ENCODE data around the gene KIF2A. TPM values are rescaled to one million over a fixed set of nuclear protein-coding genes. Genes with fewer than 3 reads are reported as not detected.

Gene KIF2A
- total RNA-seq, 1 donor from 2014 or later, result 67.0 TPM

DNA sequence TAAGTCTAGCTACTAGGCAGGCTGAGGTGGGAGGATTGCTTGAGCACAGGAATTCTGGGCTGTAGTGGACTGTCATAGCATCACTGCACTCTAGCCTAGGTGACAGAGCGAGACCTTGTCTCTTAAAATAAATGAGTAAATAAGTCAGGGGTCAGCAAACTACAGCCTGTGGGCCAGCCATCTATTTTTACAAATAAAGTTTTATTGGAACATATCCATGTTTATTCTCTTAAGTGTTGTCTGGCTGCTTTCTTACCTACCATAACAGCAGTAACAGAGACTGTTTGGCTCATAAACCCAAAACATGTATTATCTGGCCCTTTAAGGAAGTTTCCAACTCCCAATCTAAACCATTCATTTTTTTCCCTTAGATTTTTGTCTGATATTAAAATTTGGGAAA is 68.1 kb downstream of the KIF2A start:
- DNase-seq (ENCODE audit: low read depth in 2 of 2), result no peak

DNA sequence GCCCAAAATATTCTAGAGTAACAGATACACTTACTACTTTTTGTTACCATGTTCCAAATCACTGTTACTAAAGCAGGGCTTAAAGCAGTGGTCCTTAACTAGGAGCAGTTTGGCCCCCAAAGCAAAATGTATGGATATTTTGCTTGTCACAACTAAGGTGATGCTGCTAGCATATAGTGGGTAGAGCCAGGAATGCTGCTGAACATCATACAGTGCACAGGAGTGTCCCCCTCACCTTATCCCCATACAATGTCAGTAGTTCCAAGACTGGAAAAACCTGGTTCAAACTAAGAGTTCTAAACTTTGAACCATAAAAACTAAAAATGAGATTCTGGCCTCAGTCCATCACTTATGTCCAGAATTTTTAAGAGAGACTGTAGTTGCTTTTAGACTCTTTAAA is 69.6 kb downstream of the KIF2A start:
- DNase-seq (ENCODE audit: low read depth in 2 of 2), result no peak

DNA sequence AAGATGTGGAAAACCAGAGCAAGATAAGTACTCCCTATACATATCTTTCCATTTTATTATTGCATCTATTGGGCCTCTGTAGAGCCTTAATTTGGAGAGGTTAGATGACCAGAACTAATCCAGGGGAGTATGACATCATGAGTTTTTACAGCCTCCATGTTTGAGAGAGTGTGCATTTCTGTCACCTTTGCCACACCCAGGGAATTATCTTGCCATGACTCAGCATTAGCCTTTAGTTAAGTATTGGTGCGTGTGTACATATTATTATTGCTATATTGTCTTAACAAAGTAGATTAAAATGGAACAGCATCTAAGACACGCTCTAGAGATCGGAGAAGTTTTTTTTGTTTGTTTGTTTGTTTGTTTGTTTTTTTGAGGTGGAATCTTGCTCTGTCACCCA is 70.1 kb downstream of the KIF2A start:
- DNase-seq (ENCODE audit: low read depth in 2 of 2), result no peak

DNA sequence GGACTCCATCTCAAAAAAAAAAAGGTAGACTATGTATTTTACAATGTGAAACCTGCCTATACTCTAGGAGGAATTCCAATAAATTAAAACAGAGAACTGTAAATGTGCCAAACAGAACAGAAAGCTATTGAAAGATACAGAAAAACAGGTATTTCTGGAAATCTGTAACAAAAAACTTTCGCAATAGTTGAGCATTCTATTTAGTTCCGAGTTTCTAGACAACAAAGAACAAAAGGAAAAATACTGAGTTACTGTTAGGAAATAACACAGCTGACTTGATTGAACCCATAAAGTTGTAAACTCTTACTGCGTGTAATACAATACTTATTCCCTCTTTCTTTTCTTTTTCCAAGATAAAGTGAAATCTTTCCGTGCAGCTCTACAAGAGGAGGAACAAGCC is 79.1 kb downstream of the KIF2A start:
- peak in 1 of 2 donors; percentile 27 for DNase-seq (ENCODE audit: low read depth in 2 of 2)

DNA sequence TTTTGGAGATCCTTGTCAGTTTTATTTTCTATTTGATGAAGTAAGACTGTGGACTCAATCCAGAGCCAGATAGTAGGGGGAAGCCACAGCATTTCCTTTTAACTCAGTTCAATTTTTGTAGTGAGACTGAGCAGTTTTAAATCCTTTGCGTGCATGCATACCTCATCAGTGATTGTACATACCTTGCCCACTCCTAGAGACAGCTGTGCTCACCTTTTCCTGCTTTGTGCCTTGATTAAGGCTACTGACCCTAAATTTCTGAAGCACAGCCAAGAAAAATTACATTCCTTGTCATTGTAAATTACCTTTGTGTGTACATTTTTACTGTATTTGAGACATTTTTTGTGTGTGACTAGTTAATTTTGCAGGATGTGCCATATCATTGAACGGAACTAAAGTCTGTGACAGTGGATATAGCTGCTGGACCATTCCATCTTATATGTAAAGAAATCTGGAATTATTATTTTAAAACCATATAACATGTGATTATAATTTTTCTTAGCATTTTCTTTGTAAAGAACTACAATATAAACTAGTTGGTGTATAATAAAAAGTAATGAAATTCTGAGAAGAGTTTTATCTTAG is 79.9 kb downstream of the KIF2A start:
- DNase-seq (ENCODE audit: low read depth in 2 of 2), result peak in 1 of 2 donors; percentile 32

DNA sequence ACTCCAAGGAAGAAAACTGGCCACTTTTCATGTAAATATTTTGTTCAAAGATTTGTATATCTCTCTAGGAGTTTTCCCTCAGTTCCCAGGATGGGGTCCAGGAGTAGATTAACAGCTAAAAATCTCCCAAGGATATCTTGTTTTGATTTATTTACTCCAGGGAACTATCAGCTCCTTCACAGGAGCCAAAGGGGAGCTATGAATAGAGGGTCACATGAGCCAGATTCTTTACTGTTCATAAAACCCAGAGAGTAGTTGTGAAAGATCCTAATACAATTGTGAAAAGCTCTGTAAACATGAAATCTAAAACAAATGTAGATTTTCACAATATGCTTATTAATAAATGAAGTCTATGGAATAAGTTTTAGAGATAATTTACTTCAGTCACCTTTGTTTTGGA is 80.8 kb downstream of the KIF2A start:
- no peak for DNase-seq (ENCODE audit: low read depth in 2 of 2)

DNA sequence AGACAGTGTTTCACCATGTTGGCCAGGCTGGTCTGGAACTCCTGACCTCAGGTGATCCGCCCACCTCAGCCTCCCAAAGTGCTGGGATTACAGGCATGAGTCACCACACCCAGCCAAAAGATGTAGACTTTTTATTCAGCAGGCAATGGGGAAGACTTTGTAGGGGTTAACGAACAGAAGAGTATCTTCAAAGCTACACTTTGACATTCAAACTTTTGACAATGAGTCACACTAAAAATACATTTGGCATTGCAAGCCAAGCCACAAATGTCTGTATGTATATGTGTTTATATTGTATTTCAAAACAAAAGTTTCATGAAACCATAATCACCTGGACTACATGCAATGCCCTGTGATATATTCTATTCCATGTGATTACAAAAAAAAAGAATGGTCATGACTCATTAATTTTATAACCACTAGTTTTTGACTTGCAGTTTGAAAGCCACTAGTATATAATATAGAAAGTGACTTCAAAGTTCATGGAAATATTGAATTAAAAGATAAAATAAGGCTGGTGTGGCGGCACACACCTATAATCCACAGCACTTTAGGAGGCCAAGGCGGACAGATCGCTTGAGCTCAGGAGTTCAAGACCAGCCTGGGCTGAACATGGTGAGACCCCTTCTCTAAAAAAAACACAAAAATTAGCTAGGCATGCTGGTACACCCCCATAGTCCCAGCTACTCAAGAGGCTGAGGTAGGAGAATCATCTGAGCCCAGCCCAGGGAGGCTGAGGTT is 89.4 kb downstream of the KIF2A start:
- no peak for DNase-seq (ENCODE audit: low read depth in 2 of 2)

DNA sequence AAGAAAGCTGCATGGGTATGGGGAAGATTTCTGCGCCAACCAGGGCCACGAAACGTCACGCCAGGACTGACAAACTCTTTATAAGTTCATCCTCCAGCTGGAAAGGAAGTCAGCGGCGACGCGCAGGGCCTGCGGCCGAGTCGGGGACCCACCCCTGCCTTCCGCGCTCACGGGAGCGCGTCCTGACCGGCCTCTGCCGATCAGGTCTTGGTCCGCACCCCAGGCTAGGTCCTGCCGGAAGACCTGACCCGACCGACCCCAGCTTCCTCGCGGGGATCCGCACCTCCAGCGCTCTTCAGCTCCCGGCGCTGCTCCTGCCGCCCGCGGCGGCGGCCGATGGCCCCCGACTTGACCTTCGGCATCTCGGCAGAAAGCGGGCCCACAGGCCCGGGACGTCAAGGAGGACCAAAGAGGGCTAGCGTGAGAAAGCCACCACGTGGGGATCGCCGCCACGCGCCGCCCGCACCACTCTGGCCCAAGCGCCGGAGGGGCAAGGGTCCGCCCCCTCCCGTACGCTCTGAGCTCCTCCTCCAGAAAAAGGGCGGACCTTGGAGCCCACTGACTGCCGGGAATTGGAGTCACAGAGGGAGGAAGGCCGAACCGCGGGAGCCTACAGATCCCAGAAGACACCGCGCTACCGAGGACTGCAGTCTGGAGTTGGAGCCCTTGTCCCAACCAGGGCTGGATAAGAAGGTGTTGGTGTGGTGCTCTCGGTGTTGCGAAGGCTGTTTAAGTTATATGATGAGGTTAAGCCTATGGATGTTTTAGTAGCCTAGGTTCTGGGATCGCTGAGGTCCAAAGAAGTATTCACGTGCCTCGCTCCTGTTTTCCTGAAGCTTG is 97.6 kb downstream of the KIF2A start, which contains the start of gene DIMT1:
DIMT1 (minus strand) TSS at position 495 of the 840 bp plus-strand sequence; CDS start at position 362, 133 bp downstream.
- DNase-seq (ENCODE audit: low read depth in 2 of 2), result peak; percentile 95 to 98

DNA sequence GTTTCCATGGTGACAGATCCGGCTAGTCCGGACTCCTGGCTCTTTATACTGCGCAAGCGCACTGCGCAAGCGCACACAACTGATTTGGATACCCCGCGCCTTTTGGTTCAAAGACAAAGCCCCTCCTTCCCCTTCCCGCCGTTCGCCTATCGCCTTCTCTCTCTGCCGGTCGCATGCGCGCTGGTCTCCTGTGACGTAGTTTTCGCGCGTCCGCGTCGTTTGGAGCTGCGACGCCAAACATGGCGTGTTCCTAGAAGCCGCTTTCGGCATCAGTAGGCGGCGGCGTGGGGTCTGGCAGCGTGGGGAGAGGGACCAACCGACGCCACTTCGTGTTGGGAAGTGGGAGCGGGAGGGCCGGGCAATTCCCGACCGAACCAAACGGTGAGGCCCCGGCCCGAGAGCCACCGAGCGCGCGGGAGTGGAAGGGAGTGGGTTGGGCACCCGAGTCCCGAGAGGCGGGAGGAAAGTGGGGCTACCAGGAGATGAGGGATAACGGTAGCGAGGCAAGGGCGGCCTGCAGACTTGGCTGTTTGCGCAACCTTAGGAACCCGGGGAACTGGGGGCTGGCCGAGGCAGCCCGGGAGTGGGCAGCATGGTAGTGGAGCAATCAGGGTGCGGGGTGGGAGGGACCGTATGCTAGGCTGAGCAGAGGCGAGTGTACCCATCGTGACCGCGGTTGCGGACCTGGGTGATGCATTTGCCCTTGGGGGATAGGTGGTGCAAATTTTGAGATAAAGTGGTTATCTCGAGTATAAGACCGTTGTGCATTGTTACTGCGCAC is 106.7 kb downstream of the KIF2A start, which contains the start of gene IPO11:
IPO11 (plus strand) TSS at position 215 of the 781 bp plus-strand sequence. CDS start 24,517 bp downstream, outside the sequence.
- peak; percentile 98 to 99 for DNase-seq (ENCODE audit: low read depth in 2 of 2)

DNA sequence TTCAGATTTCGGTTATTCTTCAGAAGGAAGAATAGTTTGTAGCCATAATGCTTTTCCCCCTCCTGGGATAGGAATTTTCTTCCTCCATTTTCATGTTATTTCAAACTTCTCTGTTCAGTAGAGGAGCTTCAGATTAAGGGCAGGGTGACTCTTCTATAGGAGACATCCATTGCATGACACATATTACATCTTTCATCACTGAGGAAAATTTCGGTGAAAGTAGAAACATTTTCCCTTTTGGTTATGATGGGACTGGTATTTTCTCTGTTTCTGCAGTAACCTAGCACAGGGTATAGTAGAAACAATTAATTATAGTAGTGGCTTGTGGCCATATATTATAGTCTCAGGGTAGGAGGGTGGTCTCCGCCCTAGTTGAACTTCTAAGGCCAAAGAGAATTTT is 107.7 kb downstream of the KIF2A start:
- no peak for DNase-seq (ENCODE audit: low read depth in 2 of 2)

DNA sequence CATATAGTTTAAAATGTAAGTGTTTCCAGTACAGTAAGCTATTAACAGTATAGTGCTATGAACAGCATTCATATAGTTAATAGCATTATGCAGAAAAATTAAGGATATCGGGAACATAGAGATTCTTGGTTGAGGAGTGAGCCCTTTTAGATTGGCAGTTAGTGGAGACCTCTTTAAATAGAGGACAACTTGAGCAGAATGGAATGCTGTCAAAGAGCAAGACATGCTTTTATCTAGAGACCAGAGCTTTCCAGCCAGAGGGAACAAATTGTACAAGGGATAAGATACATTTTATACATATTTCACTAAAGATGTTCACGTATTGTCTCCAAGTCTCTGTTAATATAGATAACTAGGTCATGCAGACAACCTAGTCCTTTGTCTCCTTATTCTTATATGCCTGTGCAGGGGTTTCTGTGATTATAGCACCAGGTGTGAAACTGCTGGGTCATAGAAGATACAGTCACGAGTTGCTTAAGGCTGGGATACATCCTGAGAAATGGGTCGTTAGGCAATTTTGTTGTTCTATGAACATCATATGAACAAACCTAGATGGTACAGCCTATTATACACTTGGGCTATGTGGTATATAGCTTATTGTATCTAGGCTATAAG is 112.6 kb downstream of the KIF2A start:
- no peak for DNase-seq (ENCODE audit: low read depth in 2 of 2)

DNA sequence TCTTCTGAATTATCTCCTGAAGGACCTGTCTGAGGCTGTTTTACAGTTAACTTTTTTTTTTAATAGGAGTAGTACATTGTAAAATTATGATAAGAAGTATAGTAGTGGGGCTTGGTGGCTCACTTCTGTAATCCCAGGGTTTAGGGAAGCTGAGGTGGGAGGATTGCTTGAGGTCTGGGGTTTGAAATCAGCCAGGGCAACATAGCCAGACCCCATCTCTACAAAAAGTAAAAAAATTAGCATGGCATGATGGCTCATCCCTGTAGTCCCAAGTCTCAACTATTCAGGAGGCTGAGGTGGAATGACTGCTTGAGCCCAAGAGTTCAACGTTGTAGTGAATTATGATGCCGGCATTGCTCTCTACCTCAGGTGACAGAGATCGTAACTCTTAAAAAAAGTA is 113.6 kb downstream of the KIF2A start:
- no peak for DNase-seq (ENCODE audit: low read depth in 2 of 2)

DNA sequence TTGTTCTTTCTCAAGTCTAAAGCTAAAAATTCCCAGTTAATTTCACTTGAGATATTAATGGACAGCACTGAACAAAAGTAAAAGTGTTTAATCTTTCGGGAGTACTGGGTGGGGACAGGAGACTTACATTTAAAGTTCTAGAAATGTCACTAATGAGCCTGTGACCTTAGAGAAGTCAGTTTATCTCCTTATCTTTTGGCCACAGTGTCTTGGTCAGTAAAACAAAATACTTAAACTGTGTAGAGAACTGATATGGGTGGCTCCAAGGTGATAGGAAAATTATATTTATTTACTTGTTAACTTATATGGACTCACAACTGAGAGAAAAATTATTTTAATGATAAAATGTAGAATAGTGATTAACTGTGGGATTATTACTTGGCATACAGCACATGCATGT is 115.4 kb downstream of the KIF2A start:
- no peak for DNase-seq (ENCODE audit: low read depth in 2 of 2)

DNA sequence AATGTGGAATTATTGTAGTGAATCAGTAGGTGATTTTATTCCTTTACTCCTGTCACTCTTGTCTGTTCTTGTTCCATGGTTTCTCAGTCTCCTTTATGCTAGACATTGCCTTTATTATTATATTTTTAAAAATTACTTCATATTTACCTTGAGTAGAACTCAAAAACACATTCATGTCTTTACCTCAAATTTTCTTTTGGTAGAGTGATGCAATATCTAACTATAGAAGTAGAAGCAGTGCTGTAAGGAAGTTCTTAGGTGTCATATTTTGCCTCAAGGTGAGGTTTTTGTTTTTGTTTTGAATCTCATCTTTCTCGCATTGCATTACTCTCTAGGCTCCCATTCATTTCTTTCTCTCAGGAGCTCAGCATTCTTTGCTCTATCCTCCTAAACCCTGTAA is 118.8 kb downstream of the KIF2A start:
- no peak for DNase-seq (ENCODE audit: low read depth in 2 of 2)

DNA sequence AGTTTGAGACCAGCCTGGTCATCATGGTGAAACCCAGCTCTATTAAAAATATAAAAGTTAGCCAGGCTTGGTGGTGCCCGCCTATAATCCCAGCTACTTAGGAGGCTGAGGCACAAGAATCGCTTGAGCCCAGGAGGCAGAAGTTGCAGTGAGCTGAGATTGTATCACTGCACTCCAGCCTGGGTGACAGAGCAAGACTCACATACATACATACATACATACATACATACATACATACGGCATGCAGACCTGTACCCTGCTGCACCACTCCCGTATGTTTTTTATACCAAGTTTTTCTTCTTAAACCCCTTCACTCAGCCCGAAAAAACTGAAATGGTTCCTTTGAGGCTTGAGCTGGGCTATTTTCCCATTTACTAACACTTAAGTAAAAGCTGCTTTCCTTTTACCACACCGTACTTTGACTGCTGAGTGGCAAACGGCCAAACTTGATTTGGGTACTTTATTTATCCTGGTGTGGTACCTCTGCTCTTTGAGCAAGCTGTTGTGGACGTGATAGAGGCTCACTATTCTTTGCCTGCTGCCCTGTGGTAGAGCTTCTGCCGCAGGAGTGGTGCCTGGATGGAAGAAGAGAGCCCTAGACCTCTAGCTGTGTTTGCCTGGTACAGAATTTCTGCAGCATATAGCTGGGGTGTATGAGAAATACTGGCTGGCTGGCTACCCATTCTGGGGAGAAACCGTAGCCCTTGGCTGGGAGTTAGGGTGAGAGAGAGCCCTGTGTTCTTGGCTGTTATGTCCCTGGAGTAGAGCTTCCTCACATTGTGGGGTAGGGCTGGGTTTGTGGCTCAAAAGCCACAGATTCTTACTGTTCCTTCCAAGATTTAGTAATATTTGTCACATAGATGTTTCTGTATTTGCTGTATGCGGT is 126.0 kb downstream of the KIF2A start:
- no peak for DNase-seq (ENCODE audit: low read depth in 2 of 2)

DNA sequence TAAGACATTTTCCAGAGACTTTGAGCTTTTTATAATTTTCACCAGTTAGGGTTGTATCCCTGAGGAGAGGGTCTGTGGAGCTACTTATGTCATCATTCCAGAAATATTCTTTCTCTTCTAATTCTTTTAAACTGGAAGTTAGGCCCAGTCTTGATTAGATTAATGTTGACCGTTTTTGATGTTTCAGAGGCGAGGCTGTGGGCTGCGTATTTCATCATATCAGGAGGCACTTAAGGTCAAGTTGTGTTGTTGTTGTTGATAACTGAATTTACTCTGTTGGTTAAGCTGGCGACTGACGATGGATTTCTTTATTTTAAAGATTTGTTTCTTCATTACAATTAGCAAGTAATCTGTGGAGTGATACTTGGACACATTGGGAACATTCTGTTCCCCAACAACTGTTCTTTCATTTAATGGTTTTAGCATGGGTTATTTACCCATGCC is 126.6 kb downstream of the KIF2A start:
- no peak for DNase-seq (ENCODE audit: low read depth in 2 of 2)
